Mammary microvascular endothelial cell (primary cell): ENCODE measurements around the gene KLF15. TPM values are rescaled to one million over a fixed set of nuclear protein-coding genes. Genes with fewer than 3 reads are reported as not detected.

ENCODE experiments used
- total RNA-seq: library from RNA; depleted of rRNA; stranded (reverse); fragments of >200 nt; gene quantifications from 2 replicates; pipeline ENCODE4 v1.2.3, GENCODE V29; 2015

Gene KLF15
- total RNA-seq: 0.27 and 1.0 TPM in 2 replicates

GRCh38 chr3:126357295-126358037 is at the start of gene KLF15:
Gene KLF15, minus strand, starts transcription at chr3:126357408. Its CDS starts 4,486 bp downstream, at chr3:126352922.

GRCh38 chr3:126394179-126394976 is 37.2 kb upstream of the KLF15 start, which contains the start of gene CFAP100:
Gene CFAP100, plus strand, starts transcription at chr3:126394909. Its CDS starts 1,092 bp downstream, at chr3:126396001.

Other genes starting within 250 kb of the KLF15 start
- not detected in 2 replicates for gene ALDH1L1, start 176.8 kb downstream of the KLF15 start, total RNA-seq
- not detected in 2 replicates for gene CFAP100, start 37.5 kb upstream of the KLF15 start, total RNA-seq
- gene ZXDC, start 118.5 kb upstream of the KLF15 start, total RNA-seq: 10.0 and 11.4 TPM in 2 replicates
- not detected in 2 replicates for gene UROC1, start 160.4 kb upstream of the KLF15 start, total RNA-seq
- gene CHST13, start 166.7 kb upstream of the KLF15 start, total RNA-seq: not detected in 2 replicates
- gene C3orf22, start 201.5 kb upstream of the KLF15 start, total RNA-seq: not detected in 2 replicates